GM12892 (cell line): ENCODE measurements around the gene GABRA1.

ENCODE experiments used
- POLR2A ChIP-seq: IDR thresholded peaks from 2 replicates; pipeline ENCODE4 v1.6.1; 2011; ENCODE audit warnings: low read depth, low read length, control low read depth
- POLR2AphosphoS5 ChIP-seq: IDR thresholded peaks from 2 replicates; pipeline ENCODE4 v1.6.1; 2011; ENCODE audit warnings: low read depth, low read length, control low read depth

DNA sequence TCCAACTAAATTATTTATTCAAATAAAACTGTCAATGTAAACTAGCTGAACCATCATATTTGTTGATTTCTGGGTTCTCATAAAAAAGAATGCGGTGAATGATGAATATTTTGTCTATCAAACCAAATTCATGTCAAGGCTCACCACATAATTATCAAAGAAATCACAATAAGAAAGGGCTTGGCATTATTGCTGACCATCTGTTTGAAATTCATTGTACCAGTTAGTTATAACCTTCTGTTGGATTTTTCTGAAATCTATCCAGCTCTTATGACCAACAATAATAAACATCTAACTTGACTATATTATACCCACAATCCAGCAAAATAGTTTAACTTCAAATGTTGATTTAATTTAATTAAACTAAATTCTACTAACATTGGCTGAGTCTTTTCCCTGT lies 53.1 kb downstream of the GABRA1 start:
- no peak for TF ChIP-seq POLR2A
- no peak for TF ChIP-seq POLR2AphosphoS5
